IPS-18a (cell line): ENCODE data around the gene ZFP64.
"Not testable (repeated sequence)": the region's sequence is repeated elsewhere in the genome, so short reads cannot be mapped to it uniquely, and the experiment has no call there.

Experiments
- H3K27ac ChIP-seq: one replicate; pipeline ENCODE4 v1.5.1; 2013; ENCODE audit warnings: low read length
- H3K27me3 ChIP-seq: one replicate; pipeline ENCODE4 v1.6.1; 2013; ENCODE audit warnings: mild to moderate bottlenecking, low read length; ENCODE audit not compliant: control insufficient read depth, insufficient read depth
- H3K36me3 ChIP-seq: one replicate; pipeline ENCODE4 v1.6.1; 2013; ENCODE audit warnings: low read depth, low read length; ENCODE audit not compliant: control insufficient read depth
- H3K4me1 ChIP-seq: one replicate; pipeline ENCODE4 v1.6.1; 2013; ENCODE audit warnings: low read depth, low read length; ENCODE audit not compliant: control insufficient read depth
- H3K4me3 ChIP-seq: one replicate; pipeline ENCODE4 v1.5.1; 2013; ENCODE audit warnings: low read length
- H3K9ac ChIP-seq: one replicate; pipeline ENCODE4 v1.6.1; 2013; ENCODE audit warnings: mild to moderate bottlenecking, low read length, moderate library complexity
- H3K9me3 ChIP-seq: one replicate; pipeline ENCODE4 v1.6.1; 2013; ENCODE audit warnings: low read depth, low read length; ENCODE audit not compliant: control insufficient read depth

ZFP64 gene

DNA sequence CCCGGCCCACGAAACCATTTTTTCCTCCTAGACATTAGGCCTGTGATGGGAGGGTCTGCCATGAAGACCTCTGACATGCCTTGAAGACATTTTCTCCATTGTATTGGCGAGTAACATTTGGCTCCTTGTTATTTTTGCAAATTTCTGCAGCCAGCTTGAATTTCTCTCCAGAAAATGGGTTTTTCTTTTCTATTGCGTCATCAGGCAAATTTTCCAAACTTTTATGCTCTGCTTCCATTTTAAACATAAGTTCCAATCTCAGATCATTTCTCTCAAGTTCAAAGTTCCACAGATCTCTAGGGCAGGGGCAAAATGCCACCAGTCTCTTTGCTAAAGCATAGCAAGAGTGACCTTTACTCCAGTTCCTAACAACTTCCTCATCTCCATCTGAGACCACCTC is 29.8 kb upstream of the ZFP64 start:
- H3K9me3 ChIP-seq, H3K4me1 ChIP-seq, H3K36me3 ChIP-seq, H3K9ac ChIP-seq, H3K27ac ChIP-seq, H3K27me3 ChIP-seq, H3K4me3 ChIP-seq: not testable (repeated sequence)

DNA sequence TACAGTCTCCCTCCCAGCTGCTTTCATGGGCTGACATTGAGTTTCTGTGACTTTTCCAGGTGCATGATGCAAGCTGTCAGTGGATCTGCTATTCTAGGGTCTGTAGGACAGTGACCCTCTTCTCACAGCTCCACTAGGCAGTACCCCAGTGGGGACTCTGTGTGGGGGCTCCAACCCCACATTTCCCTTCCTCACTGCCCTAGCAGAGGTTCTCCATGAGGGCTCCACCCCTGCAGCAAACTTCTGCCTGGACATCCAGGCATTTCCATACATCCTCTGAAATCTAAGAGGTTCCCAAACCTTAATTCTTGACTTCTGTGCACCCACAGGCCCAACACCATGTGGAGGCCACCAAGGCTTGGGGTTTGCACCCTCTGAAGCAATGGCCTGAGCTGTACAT is 29.3 kb upstream of the ZFP64 start:
- not testable (repeated sequence) for H3K9me3 ChIP-seq, H3K27me3 ChIP-seq, H3K36me3 ChIP-seq, H3K4me3 ChIP-seq, H3K27ac ChIP-seq, H3K9ac ChIP-seq, H3K4me1 ChIP-seq

DNA sequence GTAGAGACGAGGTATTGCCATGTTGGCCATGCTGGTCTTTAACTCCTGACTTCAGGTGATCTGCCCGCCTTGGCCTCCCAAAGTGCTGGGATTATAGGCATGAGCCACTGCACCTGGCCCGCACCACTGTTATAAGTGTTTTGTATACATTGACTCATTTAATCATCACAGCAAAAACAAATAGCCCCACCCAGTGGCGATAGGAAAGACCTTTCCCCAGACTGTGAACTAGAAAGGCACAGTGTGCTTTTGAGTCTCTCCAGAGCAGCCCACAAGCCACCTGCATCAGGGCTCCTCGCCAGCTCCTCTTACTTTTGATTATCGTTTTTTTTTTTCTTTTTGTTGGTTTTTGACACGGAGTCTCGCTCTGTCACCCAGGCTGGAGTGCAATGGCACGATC is 27.9 kb upstream of the ZFP64 start:
- Histone ChIP-seq H3K9ac (no peak overlapping the region), H3K4me1 (no peaks in the 10 kb centered on the region), H3K27me3 (no peaks in the 10 kb centered on the region), H3K9me3 (peaks cover 3% of the 10 kb centered on the region), H3K36me3 (no peaks in the 10 kb centered on the region), H3K27ac (no peak overlapping the region), H3K4me3 (no peak overlapping the region)

DNA sequence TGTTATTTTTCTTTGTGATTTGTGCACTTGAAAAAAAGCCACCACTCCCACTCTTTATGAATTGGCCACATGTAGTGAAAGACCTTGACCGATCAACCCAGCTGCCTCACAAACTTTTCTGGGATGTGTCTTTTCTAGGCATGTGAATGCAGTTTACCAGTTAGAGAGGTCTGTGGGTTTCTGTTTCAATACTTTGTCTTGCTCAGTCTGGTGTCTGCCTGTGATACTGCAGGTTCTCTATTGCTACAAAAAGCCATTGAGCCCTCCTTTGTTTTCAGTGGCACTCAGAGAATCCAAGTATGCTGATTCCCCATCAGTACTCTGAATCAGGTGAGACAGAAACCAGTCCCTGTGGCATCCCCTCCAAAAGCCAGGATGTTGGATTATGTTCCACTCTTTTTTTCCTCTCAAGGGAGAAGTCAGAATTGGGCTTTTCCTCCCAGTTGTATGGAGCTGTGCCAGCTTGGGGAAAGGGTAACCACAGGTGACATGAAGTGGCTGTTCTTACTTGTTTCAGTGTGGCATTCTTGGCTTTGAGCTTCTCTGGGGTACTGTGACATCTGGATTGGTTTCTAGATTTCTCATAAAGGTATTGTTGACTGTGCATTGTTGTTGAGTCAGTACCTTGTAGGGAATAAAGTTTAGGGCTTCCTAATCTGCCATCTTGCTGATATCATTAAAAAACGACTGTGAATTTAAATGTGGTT is 26.3 kb upstream of the ZFP64 start:
- Histone ChIP-seq H3K4me3 (no peak overlapping the region), H3K9me3 (peaks cover 3% of the 10 kb centered on the region), H3K27me3 (no peaks in the 10 kb centered on the region), H3K4me1 (no peaks in the 10 kb centered on the region), H3K27ac (no peak overlapping the region), H3K9ac (no peak overlapping the region), H3K36me3 (no peaks in the 10 kb centered on the region)

DNA sequence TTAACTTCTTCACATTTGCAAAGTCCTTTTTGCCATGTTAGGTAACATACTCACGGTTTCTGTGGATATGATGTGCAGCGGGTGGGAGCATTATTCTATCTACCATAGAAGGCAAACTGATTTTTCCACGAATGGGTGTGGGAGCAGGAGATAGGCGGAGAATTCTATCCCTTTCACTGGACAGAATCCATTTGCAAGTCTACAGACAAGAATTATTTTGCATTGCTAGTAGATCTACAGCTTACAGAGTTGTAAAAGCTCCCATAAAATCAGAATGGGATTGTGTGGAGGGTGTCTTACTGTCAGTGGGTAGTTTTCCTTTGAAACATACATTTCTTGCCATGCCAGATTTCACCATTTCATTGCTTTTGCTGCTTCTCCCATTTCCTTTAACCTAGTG is 22.4 kb upstream of the ZFP64 start:
- H3K4me3 ChIP-seq: no peak overlapping the region
- no peaks in the 10 kb centered on the region for H3K27me3 ChIP-seq
- H3K9me3 ChIP-seq: no peaks in the 10 kb centered on the region
- H3K9ac ChIP-seq: no peak overlapping the region
- no peaks in the 10 kb centered on the region for H3K36me3 ChIP-seq
- H3K27ac ChIP-seq: no peak overlapping the region
- H3K4me1 ChIP-seq: peaks cover 12% of the 10 kb centered on the region

DNA sequence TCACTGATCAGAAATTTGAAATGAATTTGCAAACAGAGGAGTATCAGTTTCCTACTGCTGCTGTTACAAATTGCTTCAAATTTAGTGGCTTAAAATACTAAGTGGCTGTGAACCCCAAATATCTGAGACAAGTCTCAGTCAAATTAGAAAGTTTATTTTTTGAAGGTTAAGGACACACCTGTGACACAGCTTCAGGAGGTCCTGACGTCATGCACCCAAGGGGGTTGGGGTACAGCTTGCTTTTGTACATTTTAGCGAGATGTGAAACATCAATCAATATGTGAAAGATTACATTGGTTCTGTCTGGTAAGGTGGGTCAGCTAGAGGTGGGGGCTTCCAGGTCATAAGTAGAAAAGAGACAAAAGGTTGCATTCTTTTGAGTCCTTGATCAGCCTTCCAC is 21.4 kb upstream of the ZFP64 start:
- H3K9ac ChIP-seq: no peak overlapping the region
- H3K27me3 ChIP-seq: no peaks in the 10 kb centered on the region
- no peaks in the 10 kb centered on the region for H3K9me3 ChIP-seq
- H3K27ac ChIP-seq: no peak overlapping the region
- H3K36me3 ChIP-seq: no peaks in the 10 kb centered on the region
- H3K4me3 ChIP-seq: no peak overlapping the region
- H3K4me1 ChIP-seq: peaks cover 17% of the 10 kb centered on the region

DNA sequence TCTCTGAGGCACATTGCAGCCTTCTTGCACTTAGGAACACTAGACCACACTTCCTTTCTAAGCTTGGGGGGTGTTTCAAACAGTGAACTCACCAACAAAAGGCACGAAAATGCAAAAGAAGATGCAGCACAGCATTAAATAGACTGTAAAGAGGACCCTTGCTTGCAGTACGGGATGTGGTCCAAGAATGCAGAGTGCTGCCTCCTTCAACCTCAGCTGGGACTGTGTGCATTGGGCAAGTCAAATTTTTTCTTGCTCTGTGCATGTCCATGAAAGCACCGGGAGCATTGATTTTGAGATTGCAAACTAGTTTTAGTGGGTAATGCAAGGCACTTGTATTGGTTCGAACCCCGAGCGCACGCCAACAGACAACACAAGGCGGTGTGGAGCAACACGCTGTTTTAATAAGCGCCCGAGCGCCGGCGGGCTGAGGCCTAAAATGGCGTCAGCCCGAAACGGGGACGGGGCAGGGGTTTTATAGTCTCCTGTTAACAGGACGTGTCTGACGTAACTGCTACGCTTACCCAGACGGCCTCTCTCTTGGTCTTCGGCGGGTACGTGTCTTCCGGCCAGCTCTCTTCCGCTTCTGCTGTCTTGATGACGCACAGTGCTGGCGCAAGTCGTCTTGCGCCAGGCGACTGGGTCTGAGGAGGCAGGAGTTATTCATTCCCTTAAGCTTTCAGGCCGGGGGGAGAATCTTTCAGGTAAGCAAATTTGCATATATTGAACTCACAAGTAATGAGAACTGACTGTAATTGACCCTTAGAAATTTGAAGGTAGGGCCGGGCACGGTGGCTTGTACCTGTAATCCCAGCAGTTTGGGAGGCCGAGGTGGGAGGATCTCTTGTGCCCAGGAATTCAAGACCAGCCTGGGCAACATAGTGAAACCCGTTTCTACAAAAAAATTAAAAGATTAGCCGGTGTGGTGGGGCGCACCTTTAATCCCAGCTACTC is 18.7 kb upstream of the ZFP64 start:
- H3K4me1 ChIP-seq: peaks cover 17% of the 10 kb centered on the region
- H3K9me3 ChIP-seq: no peaks in the 10 kb centered on the region
- H3K9ac ChIP-seq: peak overlapping the region; percentile 10
- no peak overlapping the region for H3K27ac ChIP-seq
- no peaks in the 10 kb centered on the region for H3K36me3 ChIP-seq
- H3K27me3 ChIP-seq: no peaks in the 10 kb centered on the region
- no peak overlapping the region for H3K4me3 ChIP-seq

DNA sequence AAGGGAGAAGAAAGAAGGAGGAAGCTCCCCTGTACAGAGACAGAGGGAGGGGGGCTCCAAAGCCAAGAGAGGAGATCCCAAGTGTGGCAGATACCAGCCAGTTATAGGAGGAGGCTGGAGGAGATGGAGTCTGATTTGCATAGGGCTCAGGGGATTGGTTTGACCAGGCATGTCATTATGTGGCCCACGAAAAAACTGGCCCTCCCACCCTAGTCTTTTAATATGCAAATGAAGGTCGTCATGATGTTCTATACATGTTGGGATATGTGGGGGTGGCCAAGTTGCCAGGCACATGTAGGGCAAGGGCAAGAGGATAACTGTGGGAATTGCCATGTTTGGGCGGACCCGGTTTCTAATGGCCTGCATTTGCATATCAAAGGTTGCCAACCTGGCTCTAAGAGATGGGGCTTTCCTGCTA is 17.6 kb upstream of the ZFP64 start:
- Histone ChIP-seq H3K9ac (no peak overlapping the region), H3K36me3 (no peaks in the 10 kb centered on the region), H3K9me3 (no peaks in the 10 kb centered on the region), H3K27ac (no peak overlapping the region), H3K4me3 (peak overlapping the region; percentile 29), H3K4me1 (peaks cover 17% of the 10 kb centered on the region), H3K27me3 (no peaks in the 10 kb centered on the region)

DNA sequence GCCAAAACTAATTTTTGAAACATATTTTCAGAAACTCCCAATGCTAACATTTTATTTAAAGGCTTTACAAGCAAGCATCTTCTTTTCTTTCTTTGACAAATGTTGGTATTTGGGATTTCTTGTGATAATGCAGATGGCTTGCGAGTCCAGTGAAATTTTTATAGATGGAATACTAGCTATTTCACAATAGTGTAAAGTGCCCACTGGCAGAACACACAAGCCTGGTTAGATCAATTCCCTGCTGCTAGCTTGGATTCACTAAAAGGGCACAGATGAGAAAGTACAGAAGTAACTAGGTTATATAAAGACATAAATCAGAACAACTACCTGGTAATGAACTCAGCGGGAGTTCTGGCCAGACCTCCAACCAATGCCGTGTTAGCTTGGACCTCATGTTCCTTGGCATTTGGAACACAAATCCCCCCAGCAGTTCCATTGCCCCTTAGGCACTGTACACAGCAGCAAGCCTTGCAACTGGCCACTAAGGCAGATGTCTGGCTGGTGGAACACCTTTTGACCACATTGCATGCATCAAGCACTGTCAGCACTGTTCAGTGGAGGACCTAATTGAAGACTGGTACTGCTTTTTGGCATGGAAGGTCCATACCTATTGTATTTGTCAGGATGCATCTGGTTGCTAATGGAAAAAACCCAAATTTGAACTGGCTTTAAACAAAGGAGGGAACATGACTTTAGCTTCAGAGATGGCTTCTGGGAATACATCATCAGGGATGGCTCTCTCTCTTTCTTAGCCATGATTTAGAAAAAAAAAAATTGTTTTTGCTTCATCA is 15.6 kb upstream of the ZFP64 start:
- H3K36me3 ChIP-seq: no peaks in the 10 kb centered on the region
- H3K4me3 ChIP-seq: no peak overlapping the region

DNA sequence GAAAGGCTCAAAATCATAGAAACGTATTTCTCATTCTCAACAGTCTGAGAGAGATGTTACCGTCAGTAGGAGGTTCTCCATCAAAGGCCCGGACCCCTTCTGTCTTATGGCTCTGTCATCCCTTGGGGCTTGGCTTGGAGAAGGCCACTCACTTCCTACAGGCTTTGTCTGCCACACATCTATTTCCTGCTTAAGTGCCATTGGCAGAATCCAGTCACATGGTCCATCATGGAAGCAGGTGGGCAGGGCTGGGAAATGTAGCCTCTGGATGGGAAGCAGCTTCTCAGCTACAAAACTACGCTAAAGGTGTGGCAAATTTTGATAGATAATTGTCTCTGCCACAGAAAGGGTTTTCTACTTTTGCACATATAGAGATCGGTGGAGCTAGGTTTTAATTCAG is 12.6 kb upstream of the ZFP64 start:
- no peaks in the 10 kb centered on the region for H3K36me3 ChIP-seq
- H3K27ac ChIP-seq: no peak overlapping the region
- H3K4me1 ChIP-seq: peaks cover 6% of the 10 kb centered on the region
- no peaks in the 10 kb centered on the region for H3K9me3 ChIP-seq
- H3K27me3 ChIP-seq: no peaks in the 10 kb centered on the region
- no peak overlapping the region for H3K9ac ChIP-seq
- H3K4me3 ChIP-seq: no peak overlapping the region

More for the DNA sequence above, 15.6 kb upstream of the ZFP64 start:
- Histone ChIP-seq H3K27ac (no peak overlapping the region), H3K9me3 (no peaks in the 10 kb centered on the region), H3K9ac (no peak overlapping the region), H3K27me3 (no peaks in the 10 kb centered on the region), H3K4me1 (peaks cover 17% of the 10 kb centered on the region)

DNA sequence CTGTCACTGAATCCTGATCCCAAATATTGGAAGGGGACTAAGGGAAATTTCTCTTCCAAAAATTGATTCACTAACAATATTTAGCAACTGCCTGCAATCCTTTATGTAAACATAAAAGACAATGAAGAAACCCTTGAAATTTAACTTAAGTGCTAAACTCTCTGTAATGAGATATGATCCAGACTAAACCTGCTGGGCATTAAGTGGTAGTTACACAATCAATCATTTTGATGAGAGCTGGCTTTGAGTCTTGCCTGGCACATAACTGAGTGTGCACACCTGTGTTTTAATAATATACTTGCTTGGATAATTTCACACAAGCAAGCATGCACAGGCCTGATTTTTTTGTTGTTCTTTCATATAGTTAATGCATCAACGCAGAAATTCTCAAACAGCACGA is 9.8 kb upstream of the ZFP64 start:
- no peak overlapping the region for H3K27ac ChIP-seq
- H3K9me3 ChIP-seq: no peaks in the 10 kb centered on the region
- H3K27me3 ChIP-seq: no peaks in the 10 kb centered on the region
- H3K4me1 ChIP-seq: no peaks in the 10 kb centered on the region
- no peak overlapping the region for H3K4me3 ChIP-seq
- no peak overlapping the region for H3K9ac ChIP-seq
- no peaks in the 10 kb centered on the region for H3K36me3 ChIP-seq
